Fibroblast of lung (primary cell): ENCODE data around the gene SPATA19. TPM values are rescaled to one million over a fixed set of nuclear protein-coding genes. Genes with fewer than 3 reads are reported as not detected.

ENCODE experiments used
- DNase-seq, 2 donors: peaks; one replicate each; pipeline versions ENCODE4 v3.0.0 to v3.0.0-alpha.2; 2010; ENCODE audit warnings: low read depth in 2 of 2
- H2AFZ ChIP-seq: 2 replicates; pipeline ENCODE4 v1.5.1; 2012; ENCODE audit warnings: low read length, control low read depth, inconsistent platforms
- H3K27ac ChIP-seq: 2 replicates; pipeline ENCODE4 v1.5.1; 2011; ENCODE audit warnings: low read length, control low read depth; ENCODE audit not compliant: insufficient read depth
- H3K27me3 ChIP-seq: 2 replicates; pipeline ENCODE4 v1.5.1; 2011; ENCODE audit warnings: mild to moderate bottlenecking, low read length; ENCODE audit not compliant: control insufficient read depth, insufficient read depth
- H3K36me3 ChIP-seq: 2 replicates; pipeline ENCODE4 v1.5.1; 2011; ENCODE audit warnings: low read length; ENCODE audit not compliant: control insufficient read depth, insufficient read depth
- H3K4me1 ChIP-seq: 2 replicates; pipeline ENCODE4 v1.5.1; 2011; ENCODE audit warnings: low read length; ENCODE audit not compliant: control insufficient read depth, insufficient read depth; ENCODE audit errors: extremely low read depth
- H3K4me2 ChIP-seq: 2 replicates; pipeline ENCODE4 v1.5.1; 2011; ENCODE audit warnings: low read length, control low read depth; ENCODE audit not compliant: insufficient read depth; ENCODE audit errors: extremely low read depth
- H3K4me3 ChIP-seq, 4 experiments: fragments of 200-600 bp in 1 of 4; sonication (generic) in 1 of 4; replicated peaks in 1 of 4; 2 replicates each; pipeline ENCODE4 v1.5.1; 2011 to 2016; ENCODE audit warnings: low read length in 4 of 4, low read depth in 3 of 4, mild to moderate bottlenecking in 3 of 4, control low read depth in 2 of 4, inconsistent platforms in 1 of 4, mixed read lengths in 1 of 4; ENCODE audit not compliant: insufficient read depth in 1 of 4; ENCODE audit errors: control extremely low read depth in 1 of 4
- H3K79me2 ChIP-seq: 2 replicates; pipeline ENCODE4 v1.5.1; 2012; ENCODE audit warnings: mild to moderate bottlenecking, low read length, inconsistent platforms; ENCODE audit not compliant: control insufficient read depth, insufficient read depth
- H3K9ac ChIP-seq: 2 replicates; pipeline ENCODE4 v1.5.1; 2011; ENCODE audit warnings: mild to moderate bottlenecking, low read length, control low read depth; ENCODE audit not compliant: insufficient read depth
- H3K9me3 ChIP-seq: 2 replicates; pipeline ENCODE4 v1.5.1; 2012; ENCODE audit warnings: low read depth, low read length; ENCODE audit not compliant: control insufficient read depth, insufficient read depth
- H4K20me1 ChIP-seq: 2 replicates; pipeline ENCODE4 v1.5.1; 2011; ENCODE audit warnings: low read length; ENCODE audit not compliant: control insufficient read depth, insufficient read depth; ENCODE audit errors: extremely low read depth
- EZH2 ChIP-seq: IDR thresholded peaks from 2 replicates; pipeline ENCODE4 v1.5.1; 2012; ENCODE audit warnings: low read length, control low read depth, mild to moderate bottlenecking; ENCODE audit errors: missing control alignments
- polyA plus RNA-seq, 2 donors: library from polyadenylated mRNA; depleted of rRNA in 1 of 2; stranded (reverse) in 1 of 2; unstranded in 1 of 2; fragments of >200 nt; gene quantifications; 2 replicates each; pipeline ENCODE4 v1.2.1, GENCODE V29; 2011 to 2012; ENCODE audit warnings: missing spikeins in 1 of 2
- total RNA-seq: library from RNA; depleted of rRNA; stranded (reverse); fragments of >200 nt; gene quantifications from 2 replicates; pipeline ENCODE4 v1.2.1, GENCODE V29; 2014
- TF ChIP-seq, protein P1 (sequence below), 2 donors: IDR thresholded peaks in 1 of 2; conservative IDR thresholded peaks in 1 of 2; 1 replicate in 1 of 2; 2 replicates in 1 of 2; pipeline ENCODE4 v1.5.1; 2011 to 2012; ENCODE audit warnings: low read length in 2 of 2, control low read depth in 1 of 2, inconsistent platforms in 1 of 2, low read depth in 1 of 2, mild to moderate bottlenecking in 1 of 2

The SPATA19 gene
- total and polyA plus RNA-seq, 2 donors (not counting 1 experiment from before 2014, with no cell fraction given): not detected

DNA sequence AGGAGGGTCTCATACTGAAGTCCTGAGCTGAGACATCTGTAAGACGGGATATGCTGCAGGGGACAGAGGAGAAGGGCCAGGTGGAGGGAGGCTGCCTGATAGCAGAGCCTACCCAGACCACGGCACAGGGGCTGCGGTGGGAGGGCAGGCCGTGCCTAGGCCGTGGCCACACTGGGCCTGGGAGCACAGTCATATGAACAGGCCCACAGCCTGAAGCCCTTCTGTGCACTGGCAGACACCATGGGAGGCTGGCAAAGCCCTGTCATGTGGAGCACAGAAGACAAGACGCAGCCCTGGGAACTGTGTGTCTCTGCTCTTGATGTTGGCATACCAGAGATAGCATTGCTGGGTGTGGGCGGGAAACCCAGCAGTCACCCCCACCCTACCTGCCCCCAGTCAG is 3.3 kb downstream of the SPATA19 start:
- no peak for DNase-seq
- H2AFZ ChIP-seq: no peak overlapping the region
- no peak overlapping the region for H3K9ac ChIP-seq
- no peaks in the 10 kb centered on the region for H4K20me1 ChIP-seq
- H3K4me1 ChIP-seq: no peaks in the 10 kb centered on the region
- H3K4me2 ChIP-seq: no peak overlapping the region
- H3K9me3 ChIP-seq: no peaks in the 10 kb centered on the region
- H3K27ac ChIP-seq: no peak overlapping the region
- no peaks in the 10 kb centered on the region for H3K79me2 ChIP-seq
- TF ChIP-seq, protein P1, sequence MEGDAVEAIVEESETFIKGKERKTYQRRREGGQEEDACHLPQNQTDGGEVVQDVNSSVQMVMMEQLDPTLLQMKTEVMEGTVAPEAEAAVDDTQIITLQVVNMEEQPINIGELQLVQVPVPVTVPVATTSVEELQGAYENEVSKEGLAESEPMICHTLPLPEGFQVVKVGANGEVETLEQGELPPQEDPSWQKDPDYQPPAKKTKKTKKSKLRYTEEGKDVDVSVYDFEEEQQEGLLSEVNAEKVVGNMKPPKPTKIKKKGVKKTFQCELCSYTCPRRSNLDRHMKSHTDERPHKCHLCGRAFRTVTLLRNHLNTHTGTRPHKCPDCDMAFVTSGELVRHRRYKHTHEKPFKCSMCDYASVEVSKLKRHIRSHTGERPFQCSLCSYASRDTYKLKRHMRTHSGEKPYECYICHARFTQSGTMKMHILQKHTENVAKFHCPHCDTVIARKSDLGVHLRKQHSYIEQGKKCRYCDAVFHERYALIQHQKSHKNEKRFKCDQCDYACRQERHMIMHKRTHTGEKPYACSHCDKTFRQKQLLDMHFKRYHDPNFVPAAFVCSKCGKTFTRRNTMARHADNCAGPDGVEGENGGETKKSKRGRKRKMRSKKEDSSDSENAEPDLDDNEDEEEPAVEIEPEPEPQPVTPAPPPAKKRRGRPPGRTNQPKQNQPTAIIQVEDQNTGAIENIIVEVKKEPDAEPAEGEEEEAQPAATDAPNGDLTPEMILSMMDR (conservative IDR thresholded peaks at IDR 0.05 in 1 of 2, IDR thresholded peaks at IDR 0.05 in 1 of 2; ENCODE audit: low read depth in 1 of 2, low read length in 2 of 2): no peak
- TF ChIP-seq EZH2: no peak
- no peaks in the 10 kb centered on the region for H3K36me3 ChIP-seq
- H3K27me3 ChIP-seq: no peaks in the 10 kb centered on the region
- H3K4me3 ChIP-seq: no peak overlapping the region

DNA sequence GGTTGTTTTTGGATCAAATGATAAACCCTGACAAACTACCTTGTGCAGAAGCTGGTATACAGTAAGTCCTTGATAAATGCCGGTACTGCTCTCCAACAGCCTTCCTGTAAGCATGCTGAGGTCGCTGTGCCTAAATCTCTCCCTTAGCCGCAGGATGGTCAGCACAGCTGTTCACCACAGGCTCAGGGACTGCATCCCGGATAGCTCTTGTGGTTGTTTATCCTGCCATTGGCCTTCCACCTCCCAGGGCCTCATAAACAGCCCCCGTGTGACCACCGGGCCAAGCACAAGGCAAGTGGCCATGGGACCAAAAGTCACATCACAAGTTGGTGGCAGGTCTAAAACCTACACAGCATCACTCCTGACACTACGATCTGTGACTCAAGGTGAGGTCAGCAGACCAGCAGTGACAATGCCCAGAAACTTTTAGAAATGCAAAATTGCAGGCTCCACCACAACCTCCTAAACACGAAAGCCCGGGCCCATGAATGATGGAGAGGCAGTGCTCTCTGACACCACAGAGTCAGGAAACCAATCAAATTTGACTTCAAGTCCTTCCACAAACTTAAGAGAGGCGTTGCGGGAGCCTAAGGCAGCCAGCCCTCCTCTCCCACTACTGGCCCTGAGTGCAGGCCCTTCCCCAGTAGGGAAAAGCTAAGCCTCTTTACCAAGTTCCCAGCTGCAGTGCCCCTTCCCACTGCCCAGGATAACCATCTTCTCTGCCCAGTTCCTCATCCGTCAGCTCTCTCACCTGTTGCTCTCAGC is 3.9 kb downstream of the SPATA19 start:
- DNase-seq: no peak
- Histone ChIP-seq H3K36me3 (no peaks in the 10 kb centered on the region), H3K4me2 (no peak overlapping the region), H3K4me3 (no peak overlapping the region), H3K27me3 (no peaks in the 10 kb centered on the region), H3K9me3 (no peaks in the 10 kb centered on the region), H4K20me1 (no peaks in the 10 kb centered on the region), H3K79me2 (no peaks in the 10 kb centered on the region), H2AFZ (no peak overlapping the region), H3K9ac (no peak overlapping the region), H3K27ac (no peak overlapping the region), H3K4me1 (no peaks in the 10 kb centered on the region)
- no peak for TF ChIP-seq EZH2
- TF ChIP-seq, protein P1 (conservative IDR thresholded peaks at IDR 0.05 in 1 of 2, IDR thresholded peaks at IDR 0.05 in 1 of 2; ENCODE audit: low read depth in 1 of 2, low read length in 2 of 2): no peak

DNA sequence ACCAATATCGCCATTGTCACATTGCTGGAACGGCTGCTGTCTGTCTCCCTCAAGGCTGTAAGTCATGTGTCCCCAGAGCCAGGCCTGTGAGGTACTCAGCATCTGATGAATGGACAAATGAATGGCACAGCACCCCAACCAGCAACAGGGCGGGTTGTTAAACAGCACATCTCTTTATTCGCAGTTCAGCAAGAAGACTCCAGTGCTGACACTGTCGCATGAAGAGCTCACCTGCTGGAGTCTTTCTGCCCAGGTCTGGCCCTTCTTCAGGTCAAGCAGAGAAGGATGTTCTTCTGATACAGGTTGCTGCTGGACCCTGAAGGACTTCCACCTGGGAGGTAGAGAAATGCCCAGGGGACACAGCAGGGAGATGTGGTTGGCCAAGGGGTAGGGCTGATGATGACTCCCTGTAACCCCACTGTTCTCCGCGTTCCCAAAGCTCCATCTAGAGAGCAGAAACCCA is 4.8 kb downstream of the SPATA19 start:
- H3K4me3 ChIP-seq: no peak overlapping the region
- DNase-seq: no peak
- H3K9ac ChIP-seq: no peak overlapping the region
- no peak overlapping the region for H3K4me2 ChIP-seq
- no peaks in the 10 kb centered on the region for H3K4me1 ChIP-seq
- H4K20me1 ChIP-seq: no peaks in the 10 kb centered on the region
- H3K36me3 ChIP-seq: no peaks in the 10 kb centered on the region
- no peaks in the 10 kb centered on the region for H3K27me3 ChIP-seq
- H2AFZ ChIP-seq: no peak overlapping the region
- no peaks in the 10 kb centered on the region for H3K9me3 ChIP-seq
- H3K79me2 ChIP-seq: no peaks in the 10 kb centered on the region
- TF ChIP-seq, protein P1 (conservative IDR thresholded peaks at IDR 0.05 in 1 of 2, IDR thresholded peaks at IDR 0.05 in 1 of 2; ENCODE audit: low read depth in 1 of 2, low read length in 2 of 2): no peak
- TF ChIP-seq EZH2: no peak
- H3K27ac ChIP-seq: no peak overlapping the region
